GM21390 (cell line): Measurements from ENCODE around the gene PRR12.
"Not testable (repeated sequence)": the region's sequence is repeated elsewhere in the genome, so short reads cannot be mapped to it uniquely, and the experiment has no call there.

Experiments used
- ATAC-seq: cut with Tn5 transposase; IDR thresholded peaks from one replicate; pipeline ENCODE4 v1.9.1; 2021; ENCODE audit not compliant: unreplicated experiment

PRR12 gene

GRCh38 chr19:49614096-49614833 is 23.3 kb downstream of the PRR12 start:
- no peak for ATAC-seq

- ATAC-seq: no peak
These were observed 24.9 kb downstream of the PRR12 start for GRCh38 chr19:49615861-49616260.

GRCh38 chr19:49616532-49616931 is 25.6 kb downstream of the PRR12 start:
- no peak for ATAC-seq

GRCh38 chr19:49616945-49617344 is 26.0 kb downstream of the PRR12 start:
- no peak for ATAC-seq

GRCh38 chr19:49617860-49618259 is 26.9 kb downstream of the PRR12 start:
- not testable (repeated sequence) for ATAC-seq

GRCh38 chr19:49624967-49625910 is 34.3 kb downstream of the PRR12 start:
- ATAC-seq: no peak

GRCh38 chr19:49626226-49626625 is 35.2 kb downstream of the PRR12 start:
- ATAC-seq: no peak

- no peak for ATAC-seq
These were observed 38.7 kb downstream of the PRR12 start for GRCh38 chr19:49629659-49630058.

GRCh38 chr19:49631014-49631588 is 40.1 kb downstream of the PRR12 start:
- no peak for ATAC-seq

GRCh38 chr19:49631610-49632192 is 40.7 kb downstream of the PRR12 start:
- no peak for ATAC-seq

- no peak for ATAC-seq
These were observed 41.6 kb downstream of the PRR12 start for GRCh38 chr19:49632576-49632975.

- ATAC-seq: not testable (repeated sequence)
These were observed 42.3 kb downstream of the PRR12 start for GRCh38 chr19:49633273-49633672.

- no peak for ATAC-seq
These were observed 44.7 kb downstream of the PRR12 start for GRCh38 chr19:49635530-49636232.

GRCh38 chr19:49636233-49636932 is 45.4 kb downstream of the PRR12 start:
- ATAC-seq: no peak

GRCh38 chr19:49637821-49638738 is 47.1 kb downstream of the PRR12 start:
- ATAC-seq: no peak

- ATAC-seq: no peak
These were observed 48.6 kb downstream of the PRR12 start for GRCh38 chr19:49639401-49640112.

GRCh38 chr19:49640113-49640898 is 49.3 kb downstream of the PRR12 start, which contains the start of gene RRAS:
RRAS (minus strand) TSS chr19:49640143; CDS start chr19:49640098, 45 bp downstream.
- ATAC-seq: peak; percentile 54
